Heart left ventricle (tissue), 13 donors: ENCODE results near the gene LINGO1.

Experiments
- POLR2A ChIP-seq, 2 donors: fragments of 450-650 bp; IDR thresholded peaks; one replicate each; pipeline ENCODE4 v1.6.1; 2017; ENCODE audit warnings: antibody characterized with exemption in 2 of 2, mild to moderate bottlenecking in 2 of 2, moderate library complexity in 2 of 2
- TF ChIP-seq, protein P1 (sequence below), 12 donors: fragments of 200-600 bp; sonication (generic) in 4 of 12; IDR thresholded peaks; one replicate each; pipeline versions ENCODE4 v1.5.0 to v1.8.0; 2018 to 2022; ENCODE audit warnings: antibody characterized with exemption in 12 of 12, mild to moderate bottlenecking in 5 of 12
- donor health status: ischemic (EF 13 %, LVEDD 7.1; RV severe dilation, severe dysfunction).
- donor health status: DM: no; HTN: yes; CAD: no.
- donor health status: DM: no; HTN: no; CAD: no.
- donor health status: ischemic (EF 25% LVEDD 6.9; RV normal size, moderate dysfunction).
- donor health status: ischemic (EF 25% LVEDD 5.7; RV mildly dilated, moderate dysfunction).
- donor health status: ischemic (EF 35%, LVEDD 5.7; RV mildly dilated, moderate dysfunction).
- donor health status: nonischemic (EF 11% LVEDD 7.7; RV severe dilation, severe dysfunction).
- donor health status: DM: yes; HTN: yes; CAD: no.
- donor health status: PGD.
- donor health status: ischemic (EF 29% LVEDD 5.4; RV normal size, mild dysfunction).
- donor health status: nonischemic (EF 23%, LVEDD 6.1; RV moderate dilation, normal function).

DNA sequence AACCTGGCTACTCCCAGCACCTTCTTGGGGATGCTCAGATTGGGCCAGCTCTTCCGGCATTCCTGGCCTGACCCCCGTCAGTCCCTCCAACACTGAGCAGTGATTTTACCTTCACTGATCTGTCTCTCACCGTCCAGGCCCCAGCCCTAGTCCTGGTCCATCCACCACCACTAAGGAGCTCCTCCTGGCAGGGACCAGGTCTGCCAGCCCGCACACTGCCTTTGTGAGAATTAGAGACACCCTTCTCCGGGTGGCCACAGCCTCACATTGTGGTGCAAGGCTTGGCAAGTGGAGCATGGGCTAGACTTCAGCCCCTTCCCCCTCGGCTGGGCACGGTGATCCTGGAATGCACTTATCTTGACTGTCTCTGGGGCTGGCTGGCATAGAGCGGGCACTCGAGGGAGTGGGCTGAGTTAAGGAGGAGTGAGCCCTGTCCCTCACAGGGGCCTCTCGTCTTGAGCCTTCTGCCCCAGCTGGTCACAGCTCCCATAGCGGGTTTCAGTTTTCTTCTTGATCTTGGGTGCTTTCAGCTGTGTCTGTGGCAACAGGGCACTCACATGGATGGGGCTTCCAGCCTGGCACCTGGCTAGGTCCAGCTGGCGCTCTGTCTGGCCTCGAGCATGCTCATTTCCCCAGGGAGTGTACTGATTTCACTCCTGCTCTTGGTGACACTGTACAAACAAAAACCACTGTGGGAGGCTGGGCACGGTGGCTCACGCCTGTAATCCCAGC lies 53.9 kb downstream of the LINGO1 start:
- TF ChIP-seq, protein P1, sequence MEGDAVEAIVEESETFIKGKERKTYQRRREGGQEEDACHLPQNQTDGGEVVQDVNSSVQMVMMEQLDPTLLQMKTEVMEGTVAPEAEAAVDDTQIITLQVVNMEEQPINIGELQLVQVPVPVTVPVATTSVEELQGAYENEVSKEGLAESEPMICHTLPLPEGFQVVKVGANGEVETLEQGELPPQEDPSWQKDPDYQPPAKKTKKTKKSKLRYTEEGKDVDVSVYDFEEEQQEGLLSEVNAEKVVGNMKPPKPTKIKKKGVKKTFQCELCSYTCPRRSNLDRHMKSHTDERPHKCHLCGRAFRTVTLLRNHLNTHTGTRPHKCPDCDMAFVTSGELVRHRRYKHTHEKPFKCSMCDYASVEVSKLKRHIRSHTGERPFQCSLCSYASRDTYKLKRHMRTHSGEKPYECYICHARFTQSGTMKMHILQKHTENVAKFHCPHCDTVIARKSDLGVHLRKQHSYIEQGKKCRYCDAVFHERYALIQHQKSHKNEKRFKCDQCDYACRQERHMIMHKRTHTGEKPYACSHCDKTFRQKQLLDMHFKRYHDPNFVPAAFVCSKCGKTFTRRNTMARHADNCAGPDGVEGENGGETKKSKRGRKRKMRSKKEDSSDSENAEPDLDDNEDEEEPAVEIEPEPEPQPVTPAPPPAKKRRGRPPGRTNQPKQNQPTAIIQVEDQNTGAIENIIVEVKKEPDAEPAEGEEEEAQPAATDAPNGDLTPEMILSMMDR (IDR thresholded peaks at IDR 0.05), result no peak
- no peak for TF ChIP-seq POLR2A (IDR thresholded peaks at IDR 0.05)
